IPS-18a (cell line): ENCODE data around the gene H2BK1.

Experiments used
- H3K27ac ChIP-seq: one replicate; pipeline ENCODE4 v1.5.1; 2013; ENCODE audit warnings: low read length
- H3K27me3 ChIP-seq: one replicate; pipeline ENCODE4 v1.6.1; 2013; ENCODE audit warnings: mild to moderate bottlenecking, low read length; ENCODE audit not compliant: control insufficient read depth, insufficient read depth
- H3K36me3 ChIP-seq: one replicate; pipeline ENCODE4 v1.6.1; 2013; ENCODE audit warnings: low read depth, low read length; ENCODE audit not compliant: control insufficient read depth
- H3K4me1 ChIP-seq: one replicate; pipeline ENCODE4 v1.6.1; 2013; ENCODE audit warnings: low read depth, low read length; ENCODE audit not compliant: control insufficient read depth
- H3K4me3 ChIP-seq: one replicate; pipeline ENCODE4 v1.5.1; 2013; ENCODE audit warnings: low read length
- H3K9ac ChIP-seq: one replicate; pipeline ENCODE4 v1.6.1; 2013; ENCODE audit warnings: mild to moderate bottlenecking, low read length, moderate library complexity
- H3K9me3 ChIP-seq: one replicate; pipeline ENCODE4 v1.6.1; 2013; ENCODE audit warnings: low read depth, low read length; ENCODE audit not compliant: control insufficient read depth

Gene H2BK1

DNA sequence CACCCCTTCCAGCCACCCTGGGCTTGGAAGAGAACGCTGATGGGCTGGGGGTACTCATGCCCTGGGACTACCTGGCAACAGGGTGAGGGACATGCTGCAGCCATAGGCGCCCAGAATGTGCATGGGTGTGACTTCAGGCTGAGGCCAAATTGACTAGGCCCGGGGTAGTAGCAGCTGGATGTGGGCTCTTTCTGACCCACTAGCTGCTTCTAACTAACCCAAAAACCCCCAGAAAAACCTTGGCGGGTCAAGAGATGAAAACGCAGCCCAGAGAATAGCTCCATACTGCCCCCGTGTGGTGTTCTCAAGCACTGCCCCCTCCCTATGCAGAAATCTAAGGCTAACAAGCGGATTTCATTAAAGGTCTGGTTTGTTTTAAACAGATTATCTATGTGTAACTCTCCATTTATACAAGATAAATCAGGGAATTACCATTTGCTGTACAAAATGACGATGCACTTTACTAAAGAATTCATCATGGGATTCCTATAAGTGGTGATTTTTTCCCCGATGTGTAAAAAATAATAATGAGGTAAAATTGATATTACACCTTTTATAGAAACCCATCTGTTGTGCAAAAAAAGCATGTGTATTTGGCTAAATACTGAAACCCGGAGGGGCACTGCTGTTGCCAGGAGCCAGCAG, 34.0 kb upstream of the H2BK1 start:
- Histone ChIP-seq H3K36me3 (no peaks in the 10 kb centered on the region), H3K27me3 (peaks cover 55% of the 10 kb centered on the region), H3K4me1 (peaks cover 17% of the 10 kb centered on the region), H3K27ac (no peak overlapping the region), H3K4me3 (peak overlapping the region; percentile 57), H3K9me3 (no peaks in the 10 kb centered on the region), H3K9ac (no peak overlapping the region)

DNA sequence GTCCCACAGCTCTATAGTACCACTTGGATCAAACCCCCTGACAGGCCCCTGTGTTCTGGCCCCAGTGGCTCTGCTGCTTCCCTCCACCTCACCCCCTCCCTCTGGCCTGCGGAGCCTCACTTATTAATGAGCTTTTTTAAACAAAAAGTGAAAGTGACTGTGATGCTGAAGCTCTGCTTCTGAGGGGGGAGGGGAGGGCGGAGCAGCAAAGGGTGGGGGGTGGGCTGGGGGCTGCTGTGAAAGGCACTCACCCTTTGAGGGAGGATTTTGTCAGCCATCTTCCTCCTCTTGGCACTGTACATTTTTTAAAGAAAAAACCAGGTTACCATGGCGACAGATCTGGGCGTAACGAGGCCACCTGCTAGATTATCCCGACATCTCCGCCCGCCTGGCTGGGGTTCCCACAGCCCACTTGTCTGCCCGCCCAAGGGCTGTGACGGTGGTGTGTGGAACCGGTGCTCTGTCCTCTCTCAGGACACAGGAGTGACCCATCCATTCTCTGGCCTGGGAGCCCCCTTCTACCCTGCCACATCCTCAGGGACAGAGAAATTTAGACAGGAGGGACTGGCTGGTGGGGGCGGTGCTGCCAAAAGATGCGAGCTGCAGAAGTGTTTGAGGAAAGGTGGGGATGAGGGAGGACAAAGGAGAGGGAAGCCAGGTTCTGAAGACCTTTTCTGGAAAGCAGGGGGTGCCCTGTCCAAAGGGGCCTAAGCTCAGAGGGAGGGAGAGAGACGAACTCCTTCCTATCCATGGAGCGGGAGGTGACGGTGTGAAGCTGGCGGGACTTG, 33.3 kb upstream of the H2BK1 start:
- no peak overlapping the region for H3K9ac ChIP-seq
- peaks cover 15% of the 10 kb centered on the region for H3K4me1 ChIP-seq
- H3K9me3 ChIP-seq, result no peaks in the 10 kb centered on the region
- no peak overlapping the region for H3K4me3 ChIP-seq
- H3K36me3 ChIP-seq, result peaks cover 3% of the 10 kb centered on the region
- no peak overlapping the region for H3K27ac ChIP-seq
- H3K27me3 ChIP-seq, result peaks cover 50% of the 10 kb centered on the region

DNA sequence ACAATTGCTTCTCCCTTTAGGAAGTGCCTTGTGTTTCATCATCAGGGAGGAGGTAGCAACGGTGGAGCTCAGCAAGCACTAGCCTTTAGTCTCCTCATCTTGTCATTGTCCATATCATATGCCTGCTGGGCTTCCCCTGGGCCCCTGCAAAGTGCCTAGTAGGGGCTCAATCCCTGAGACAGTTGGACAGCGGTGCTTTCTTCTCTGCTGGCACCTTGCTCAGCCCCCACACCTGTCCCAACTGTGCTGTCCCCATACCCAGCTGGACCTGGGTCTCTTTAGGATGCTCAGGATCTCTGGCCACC, 32.7 kb upstream of the H2BK1 start:
- Histone ChIP-seq H3K36me3 (peaks cover 3% of the 10 kb centered on the region), H3K4me3 (no peak overlapping the region), H3K9me3 (no peaks in the 10 kb centered on the region), H3K9ac (no peak overlapping the region), H3K27ac (no peak overlapping the region), H3K4me1 (peaks cover 15% of the 10 kb centered on the region), H3K27me3 (peaks cover 45% of the 10 kb centered on the region)

- H3K36me3 ChIP-seq, result peaks cover 3% of the 10 kb centered on the region
- no peaks in the 10 kb centered on the region for H3K9me3 ChIP-seq
- no peak overlapping the region for H3K4me3 ChIP-seq
- H3K27me3 ChIP-seq, result peaks cover 39% of the 10 kb centered on the region
- H3K9ac ChIP-seq, result no peak overlapping the region
- no peak overlapping the region for H3K27ac ChIP-seq
- H3K4me1 ChIP-seq, result peaks cover 15% of the 10 kb centered on the region
Observed at GRCh38 chr7:151242159-151243044, 32.1 kb upstream of the H2BK1 start.

DNA sequence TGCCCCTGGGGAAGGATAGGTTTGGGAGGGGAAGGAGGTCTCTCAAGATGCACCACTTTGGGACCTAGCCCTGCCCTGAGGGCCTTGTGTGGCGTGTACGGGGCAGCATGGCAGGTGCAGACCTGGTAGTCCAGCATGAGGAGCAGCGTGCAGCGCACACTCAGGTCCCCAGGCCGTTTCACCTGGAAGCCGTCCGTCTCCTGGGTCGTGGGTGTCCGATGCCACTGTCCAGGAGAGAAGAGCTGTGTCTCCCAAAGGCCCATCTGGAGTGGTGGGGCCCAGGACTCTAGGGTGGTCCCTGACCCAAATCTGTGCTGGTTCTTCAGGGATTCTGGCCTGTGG, 31.4 kb upstream of the H2BK1 start:
- Histone ChIP-seq H3K27ac (no peak overlapping the region), H3K36me3 (peaks cover 8% of the 10 kb centered on the region), H3K4me1 (peaks cover 15% of the 10 kb centered on the region)

GRCh38 chr7:151240942-151241754, 30.9 kb upstream of the H2BK1 start:
- peaks cover 26% of the 10 kb centered on the region for H3K27me3 ChIP-seq
- H3K4me1 ChIP-seq, result peaks cover 15% of the 10 kb centered on the region
- H3K4me3 ChIP-seq, result no peak overlapping the region
- H3K36me3 ChIP-seq, result peaks cover 11% of the 10 kb centered on the region
- no peak overlapping the region for H3K27ac ChIP-seq
- no peaks in the 10 kb centered on the region for H3K9me3 ChIP-seq
- no peak overlapping the region for H3K9ac ChIP-seq

More for the DNA sequence above, 31.4 kb upstream of the H2BK1 start:
- H3K9me3 ChIP-seq, result no peaks in the 10 kb centered on the region
- no peak overlapping the region for H3K9ac ChIP-seq
- no peak overlapping the region for H3K4me3 ChIP-seq
- H3K27me3 ChIP-seq, result peaks cover 32% of the 10 kb centered on the region

DNA sequence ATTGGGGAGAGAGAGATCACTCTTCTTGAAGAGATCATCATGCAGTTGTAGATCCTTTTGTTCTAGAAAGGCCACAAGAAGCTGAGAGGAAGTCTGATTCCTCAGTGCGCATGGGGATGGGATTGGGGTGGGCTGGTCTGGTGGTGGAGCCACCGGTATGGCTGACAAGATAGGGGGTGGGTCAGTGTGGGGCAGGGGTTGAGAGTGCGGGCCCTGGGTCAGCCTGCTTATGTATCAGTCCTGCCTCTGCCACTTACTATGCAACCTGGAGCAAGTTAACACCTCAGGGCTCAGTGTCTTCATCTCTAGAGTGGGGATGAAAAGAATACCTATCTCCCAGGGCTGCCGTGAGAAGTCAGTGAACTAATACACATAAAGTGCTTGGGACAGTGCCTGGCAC, 30.2 kb upstream of the H2BK1 start:
- Histone ChIP-seq H3K36me3 (peaks cover 11% of the 10 kb centered on the region), H3K4me1 (peaks cover 15% of the 10 kb centered on the region), H3K27ac (no peak overlapping the region), H3K9ac (no peak overlapping the region), H3K27me3 (peaks cover 20% of the 10 kb centered on the region), H3K4me3 (no peak overlapping the region), H3K9me3 (no peaks in the 10 kb centered on the region)

DNA sequence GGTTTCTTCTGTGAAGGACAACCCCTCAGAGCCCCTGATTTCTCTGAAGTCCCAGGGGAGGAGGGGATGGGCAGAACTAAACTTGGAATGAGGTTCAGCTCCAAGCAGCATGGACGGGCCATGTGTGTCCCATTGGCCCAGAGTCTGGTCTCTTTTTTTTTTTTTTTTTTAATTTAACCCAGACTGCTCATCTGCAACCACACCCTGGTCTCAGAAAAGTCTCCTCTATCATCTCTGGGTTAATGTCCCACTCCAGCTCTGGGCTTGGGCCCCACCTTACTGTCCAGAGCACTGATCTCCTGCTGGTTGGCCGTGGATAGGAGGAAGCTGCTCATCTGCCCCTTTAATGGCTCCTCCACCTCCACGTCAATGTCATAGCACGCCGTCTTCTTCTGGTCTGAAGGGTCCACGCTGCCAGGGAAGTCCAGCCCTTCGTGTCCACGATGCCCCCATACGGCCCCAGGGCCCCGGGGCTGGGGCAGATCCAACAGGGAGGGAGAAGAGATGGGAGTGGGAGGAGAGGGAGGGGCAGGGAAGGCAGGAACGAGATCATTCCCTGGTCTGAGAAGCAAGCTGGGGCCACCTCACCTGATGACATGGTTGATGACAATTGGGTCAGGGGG, 29.7 kb upstream of the H2BK1 start:
- Histone ChIP-seq H3K27me3 (peaks cover 14% of the 10 kb centered on the region), H3K9ac (no peak overlapping the region), H3K4me3 (no peak overlapping the region), H3K4me1 (peaks cover 12% of the 10 kb centered on the region), H3K9me3 (no peaks in the 10 kb centered on the region), H3K27ac (no peak overlapping the region), H3K36me3 (peaks cover 11% of the 10 kb centered on the region)

DNA sequence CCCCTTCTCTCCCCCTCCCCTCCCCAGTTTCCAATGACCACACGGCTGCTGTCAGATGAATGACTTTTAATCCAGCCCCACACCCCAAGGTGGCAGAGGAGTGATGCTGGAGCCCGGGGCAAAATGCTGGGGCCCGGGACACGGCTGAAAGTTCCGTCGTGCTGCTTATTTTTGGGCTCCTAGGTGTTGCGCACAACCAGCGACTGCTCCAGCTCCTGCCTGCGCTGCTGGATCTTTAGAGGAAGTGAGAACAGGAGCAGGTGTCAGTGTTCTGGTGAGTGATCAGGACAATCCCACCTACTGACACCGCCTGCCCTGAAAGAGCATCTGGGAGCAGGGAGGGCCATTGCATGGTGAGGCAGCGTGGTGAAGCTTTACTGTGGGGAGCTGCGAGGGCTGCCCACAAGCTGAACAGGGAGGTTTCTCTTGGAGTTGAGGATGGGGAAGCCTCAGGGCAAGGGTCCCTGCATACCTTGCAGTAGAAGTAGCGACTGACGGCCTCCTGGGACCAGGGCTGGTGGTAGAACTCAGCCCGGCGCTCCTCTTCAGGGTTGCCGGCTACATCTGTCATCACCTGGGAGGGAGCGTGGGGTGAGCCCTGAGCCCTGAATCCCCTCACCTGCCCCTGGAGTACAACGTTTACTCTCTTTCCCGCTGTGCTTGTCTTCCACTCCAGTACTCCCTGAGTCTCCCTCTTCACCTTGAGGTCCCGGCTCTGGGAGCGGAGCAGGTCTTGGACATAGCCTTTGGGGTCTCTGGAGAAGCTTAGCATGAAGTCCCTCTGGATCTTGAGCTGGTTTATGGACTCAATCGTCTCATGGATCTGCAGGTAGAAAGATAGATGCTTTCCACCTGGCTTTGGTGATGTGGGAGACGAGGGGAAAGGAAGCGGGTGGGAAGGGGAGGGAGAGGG, 28.9 kb upstream of the H2BK1 start:
- Histone ChIP-seq H3K9me3 (no peaks in the 10 kb centered on the region), H3K27me3 (peaks cover 7% of the 10 kb centered on the region), H3K4me1 (peaks cover 6% of the 10 kb centered on the region), H3K4me3 (no peak overlapping the region), H3K27ac (no peak overlapping the region), H3K36me3 (peaks cover 11% of the 10 kb centered on the region), H3K9ac (no peak overlapping the region)

GRCh38 chr7:151238190-151238810, 28.0 kb upstream of the H2BK1 start:
- Histone ChIP-seq H3K4me3 (no peak overlapping the region), H3K27me3 (no peaks in the 10 kb centered on the region), H3K36me3 (peaks cover 11% of the 10 kb centered on the region), H3K27ac (no peak overlapping the region), H3K9me3 (no peaks in the 10 kb centered on the region), H3K4me1 (peaks cover 3% of the 10 kb centered on the region), H3K9ac (no peak overlapping the region)
